Stomach (tissue), 9 donors: ENCODE data around the gene GAD1. TPM values are rescaled to one million over a fixed set of nuclear protein-coding genes. Genes with fewer than 3 reads are reported as not detected.

Experiments
- DNase-seq, 2 donors: peaks; one replicate each; pipeline versions ENCODE4 v3.0.0 to v3.0.0-alpha.2; 2013 to 2019
- H3K27ac ChIP-seq, 5 donors: fragments of 200-600 bp in 4 of 5; sonication (generic) in 4 of 5; one replicate each; pipeline ENCODE4 v1.5.1; 2013 to 2019; ENCODE audit warnings: mild to moderate bottlenecking in 1 of 5, moderate library complexity in 1 of 5
- H3K27me3 ChIP-seq, 3 donors: fragments of 200-600 bp; sonication (generic); one replicate each; pipeline ENCODE4 v1.5.1; 2017 to 2019; ENCODE audit warnings: mixed run types in 1 of 3
- H3K36me3 ChIP-seq, 4 donors: fragments of 200-600 bp; sonication (generic); 1 replicate in 3 of 4; 2 replicates in 1 of 4; pipeline ENCODE4 v1.5.1; 2016 to 2019
- H3K4me1 ChIP-seq, 4 donors: fragments of 200-600 bp; sonication (generic); one replicate each; pipeline ENCODE4 v1.5.1; 2016 to 2019
- H3K4me3 ChIP-seq, 4 donors: fragments of 200-600 bp; sonication (generic) in 3 of 4; one replicate each; pipeline ENCODE4 v1.5.1; 2016 to 2019; ENCODE audit warnings: mild to moderate bottlenecking in 1 of 4
- H3K9me3 ChIP-seq, 4 donors: fragments of 200-600 bp; sonication (generic); one replicate each; pipeline ENCODE4 v1.5.1; 2016 to 2019
- CTCF ChIP-seq, 7 experiments: fragments of 450-650 bp in 4 of 7; fragments of 200-600 bp in 3 of 7; sonication (generic) in 3 of 7; IDR thresholded peaks; one replicate each; pipeline ENCODE4 v1.5.1; 2016 to 2019; ENCODE audit warnings: antibody characterized with exemption in 7 of 7, control low read depth in 2 of 7, mild to moderate bottlenecking in 1 of 7
- EP300 ChIP-seq: sonication (generic); formaldehyde crosslinking; IDR thresholded peaks from one replicate; pipeline ENCODE4 v1.6.1; 2017; ENCODE audit warnings: antibody characterized with exemption
- POLR2A ChIP-seq, 4 donors: fragments of 450-650 bp; IDR thresholded peaks; one replicate each; pipeline ENCODE4 v1.6.1; 2016; ENCODE audit warnings: antibody characterized with exemption in 4 of 4, control low read depth in 2 of 4, mild to moderate bottlenecking in 1 of 4, moderate library complexity in 1 of 4
- POLR2AphosphoS5 ChIP-seq, 3 donors: sonication (generic); formaldehyde crosslinking; IDR thresholded peaks; one replicate each; pipeline ENCODE4 v1.6.1; 2016; ENCODE audit warnings: antibody characterized with exemption in 3 of 3
- WGBS, 5 donors: extraction: QIAGEN DNeasy Blood & Tissue Kit in 3 of 5; methylation state at CpG; one replicate each; pipeline versions ENCODE4 v1.1.5 to v1.1.7; 2013 to 2018; 5-methylcytosine and 5-hydroxymethylcytosine counted together
- intact Hi-C: fragments of 100-400 bp; cut with DNase I; formaldehyde crosslinking; loops from one replicate; pipeline ENCODE4 v1.15.1; 2023; ENCODE audit warnings: low total_unique reads
- polyA plus RNA-seq, 3 donors: library from polyadenylated mRNA; stranded (reverse); fragments of 200-250 nt; gene quantifications; one replicate each; pipeline ENCODE4 v1.2.3, GENCODE V29; 2013
- total RNA-seq, 5 donors: library from RNA; depleted of rRNA; stranded (reverse); fragments of >200 nt; gene quantifications; one replicate each; pipeline versions ENCODE4 v1.1.0 to v1.2.3, GENCODE V29; 2014 to 2016
- donor health status: healthy with polysubstance abuse.
- donor health status: Bipolar disorder and iron deficiency.
- donor health status: healthy.

GAD1 gene
- total and polyA plus RNA-seq, 8 donors, result 0.38 to 2.4 (median 0.81) TPM; not detected in 5

DNA sequence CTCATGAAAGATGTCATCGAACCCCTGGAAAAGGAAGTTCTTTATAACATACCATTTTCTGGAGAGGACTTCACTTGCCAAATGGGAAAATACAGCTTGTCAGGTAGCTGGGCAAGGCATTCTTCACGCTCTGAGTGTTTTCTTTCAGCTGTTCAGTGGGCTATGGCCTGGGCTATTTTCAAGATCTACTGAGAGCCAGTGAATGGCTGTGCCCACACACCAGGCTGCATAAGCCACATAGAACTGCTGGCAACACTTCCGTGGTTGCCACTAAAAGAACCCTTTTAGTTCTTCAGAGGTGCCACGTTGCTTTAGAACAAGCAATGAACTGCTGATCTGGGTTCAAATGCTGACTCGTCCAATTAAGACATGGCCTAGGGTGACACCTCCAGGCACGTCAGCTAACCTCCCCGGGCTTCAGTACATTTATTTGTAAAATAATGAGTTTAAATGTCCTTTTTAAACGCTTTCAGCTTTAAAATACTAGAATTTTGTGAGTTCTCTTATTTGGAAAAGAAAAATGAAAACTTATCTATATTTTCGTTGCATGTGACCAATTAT is 75.8 kb downstream of the GAD1 start:
- H3K4me1 ChIP-seq, result peaks cover 0 to 4% (median 0%) of the 10 kb centered on the region in 4 donors
- TF ChIP-seq EP300 (no peak), CTCF (IDR thresholded peaks at IDR 0.05) (no peak), POLR2A (IDR thresholded peaks at IDR 0.05) (no peak), POLR2AphosphoS5 (IDR thresholded peaks at IDR 0.05) (no peak)
- intact Hi-C loops, result no loop called here
- H3K4me3 ChIP-seq, result no peak overlapping the region
- H3K27ac ChIP-seq, result no peak overlapping the region
- H3K36me3 ChIP-seq, result no peaks in the 10 kb centered on the region
- H3K9me3 ChIP-seq, result no peaks in the 10 kb centered on the region
- no peaks in the 10 kb centered on the region for H3K27me3 ChIP-seq
- no peak for DNase-seq
- WGBS, 5 donors, result 83 to 89% (median 88%) methylated on average over 9 of the region's 9 CpGs

DNA sequence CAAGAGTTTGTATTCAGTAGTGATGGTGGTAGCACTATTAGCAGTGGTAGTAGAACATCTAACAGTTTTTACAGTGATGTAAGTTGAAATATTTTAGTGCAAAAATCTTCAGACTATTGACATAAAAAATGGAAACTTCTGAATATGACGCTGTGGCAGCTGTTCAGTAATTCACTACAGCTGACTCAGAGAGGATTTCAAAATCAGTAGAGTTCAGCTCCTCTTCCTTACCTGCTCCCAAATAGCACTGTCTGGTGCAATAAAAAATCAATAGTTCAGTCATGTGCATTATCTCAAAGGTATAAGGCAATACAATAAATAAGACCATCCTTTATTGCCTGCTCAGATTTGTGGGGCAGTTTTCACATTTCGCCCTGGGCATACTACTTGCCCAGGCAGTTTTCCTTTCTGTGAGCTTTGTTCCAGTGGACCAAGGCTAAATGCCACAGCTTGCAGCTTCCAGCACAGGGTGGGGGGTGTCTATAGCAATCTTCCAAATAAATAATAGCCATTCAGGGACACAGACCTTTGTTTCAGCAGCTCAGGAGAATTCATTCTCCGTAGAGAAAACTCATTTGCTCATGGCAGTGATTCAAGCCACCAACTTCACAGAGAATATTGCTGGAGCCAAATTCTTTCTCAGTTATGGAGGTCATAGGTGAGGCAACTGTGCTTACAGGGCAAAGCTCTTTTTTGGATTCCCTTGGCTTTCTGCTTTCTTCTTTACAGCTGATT is 78.5 kb downstream of the GAD1 start:
- H3K27me3 ChIP-seq, result no peaks in the 10 kb centered on the region

GRCh38 chr2:170896622-170897021 is 79.9 kb downstream of the GAD1 start:
- intact Hi-C loops, result no loop called here
- 68 to 90% (median 74%) methylated on average over 4 of the region's 4 CpGs for WGBS, 5 donors

More for the DNA sequence above, 78.5 kb downstream of the GAD1 start:
- Histone ChIP-seq H3K27ac (no peak overlapping the region), H3K9me3 (no peaks in the 10 kb centered on the region), H3K4me3 (no peak overlapping the region), H3K4me1 (peaks cover 0 to 4% (median 0%) of the 10 kb centered on the region in 4 donors), H3K36me3 (no peaks in the 10 kb centered on the region)
- intact Hi-C loops, result no loop called here
- WGBS, 5 donors, result 61 to 71% (median 66%) methylated on average over 3 of the region's 3 CpGs
- DNase-seq, result no peak
- TF ChIP-seq POLR2A (IDR thresholded peaks at IDR 0.05) (no peak), EP300 (no peak), CTCF (IDR thresholded peaks at IDR 0.05) (no peak), POLR2AphosphoS5 (IDR thresholded peaks at IDR 0.05) (no peak)

GRCh38 chr2:170897108-170897507 is 80.4 kb downstream of the GAD1 start:
- no peaks in the 10 kb centered on the region for H3K9me3 ChIP-seq
- no peak overlapping the region for H3K27ac ChIP-seq
- no peak for TF ChIP-seq POLR2AphosphoS5 (IDR thresholded peaks at IDR 0.05)
- TF ChIP-seq EP300, result no peak
- no peak for TF ChIP-seq POLR2A (IDR thresholded peaks at IDR 0.05)
- TF ChIP-seq CTCF (IDR thresholded peaks at IDR 0.05), result no peak
- no peak overlapping the region for H3K4me3 ChIP-seq
- H3K27me3 ChIP-seq, result no peaks in the 10 kb centered on the region
- DNase-seq, result no peak
- 90 to 94% (median 91%) methylated on average over 6 of the region's 6 CpGs for WGBS, 5 donors
- peaks cover 0 to 4% (median 0%) of the 10 kb centered on the region in 4 donors for H3K4me1 ChIP-seq
- no peaks in the 10 kb centered on the region for H3K36me3 ChIP-seq
- intact Hi-C loops, result no loop called here

More at GRCh38 chr2:170896622-170897021, 79.9 kb downstream of the GAD1 start:
- no peak for DNase-seq
- Histone ChIP-seq H3K4me1 (peaks cover 0 to 4% (median 0%) of the 10 kb centered on the region in 4 donors), H3K4me3 (no peak overlapping the region), H3K9me3 (no peaks in the 10 kb centered on the region), H3K27ac (no peak overlapping the region), H3K27me3 (no peaks in the 10 kb centered on the region), H3K36me3 (no peaks in the 10 kb centered on the region)
- TF ChIP-seq POLR2AphosphoS5 (IDR thresholded peaks at IDR 0.05) (no peak), POLR2A (IDR thresholded peaks at IDR 0.05) (no peak), CTCF (IDR thresholded peaks at IDR 0.05) (no peak), EP300 (no peak)
